Measurements from ENCODE around the gene KRT5.

Gene KRT5

GRCh38 chr12:52559979-52560378 is 39.8 kb upstream of the KRT5 start:
- no peak for TF ChIP-seq CTCF (IDR thresholded peaks at IDR 0.05; ENCODE audit: low read depth, low read length)
- Histone ChIP-seq H3K9me3 (ENCODE audit: severe bottlenecking) (no peaks in the 10 kb centered on the region), H3K27ac (no peak overlapping the region), H3K27me3 (ENCODE audit: insufficient read depth, low read depth, severe bottlenecking) (peaks cover 86% of the 10 kb centered on the region), H3K36me3 (no peaks in the 10 kb centered on the region), H3K4me3 (ENCODE audit: low read depth, low read length) (no peak overlapping the region)
- DNase-seq = no peak

GRCh38 chr12:52558781-52559445 is 38.7 kb upstream of the KRT5 start:
- Histone ChIP-seq H3K27me3 (ENCODE audit: insufficient read depth, low read depth, severe bottlenecking) (peaks cover 86% of the 10 kb centered on the region), H3K4me3 (ENCODE audit: low read depth, low read length) (no peak overlapping the region), H3K36me3 (no peaks in the 10 kb centered on the region), H3K9me3 (ENCODE audit: severe bottlenecking) (no peaks in the 10 kb centered on the region), H3K27ac (no peak overlapping the region)
- no peak for TF ChIP-seq CTCF (IDR thresholded peaks at IDR 0.05; ENCODE audit: low read depth, low read length)
- no peak for DNase-seq

- DNase-seq = no peak
- no peak for TF ChIP-seq CTCF (IDR thresholded peaks at IDR 0.05; ENCODE audit: low read depth, low read length)
- Histone ChIP-seq H3K36me3 (no peaks in the 10 kb centered on the region), H3K27me3 (ENCODE audit: insufficient read depth, low read depth, severe bottlenecking) (peaks cover 92% of the 10 kb centered on the region), H3K4me3 (ENCODE audit: low read depth, low read length) (no peak overlapping the region), H3K9me3 (ENCODE audit: severe bottlenecking) (no peaks in the 10 kb centered on the region), H3K27ac (no peak overlapping the region)
Measured at GRCh38 chr12:52557476-52557875, 37.3 kb upstream of the KRT5 start.

- no peak overlapping the region for H3K27ac ChIP-seq
- H3K4me3 ChIP-seq (ENCODE audit: low read depth, low read length) = no peak overlapping the region
- no peaks in the 10 kb centered on the region for H3K36me3 ChIP-seq
- no peaks in the 10 kb centered on the region for H3K9me3 ChIP-seq (ENCODE audit: severe bottlenecking)
- H3K27me3 ChIP-seq (ENCODE audit: insufficient read depth, low read depth, severe bottlenecking) = peaks cover 94% of the 10 kb centered on the region
- DNase-seq = no peak
- no peak for TF ChIP-seq CTCF (IDR thresholded peaks at IDR 0.05; ENCODE audit: low read depth, low read length)
Measured at GRCh38 chr12:52555577-52555976, 35.4 kb upstream of the KRT5 start.

GRCh38 chr12:52552681-52553195 is 32.5 kb upstream of the KRT5 start, which contains the start of gene KRT71:
Gene KRT71 (minus strand): TSS chr12:52553145. CDS start chr12:52553077, 68 bp downstream.
- DNase-seq = no peak
- no peaks in the 10 kb centered on the region for H3K36me3 ChIP-seq
- peaks cover 96% of the 10 kb centered on the region for H3K27me3 ChIP-seq (ENCODE audit: insufficient read depth, low read depth, severe bottlenecking)
- no peak within 1 kb of the TSS for H3K27ac ChIP-seq
- TF ChIP-seq CTCF (IDR thresholded peaks at IDR 0.05; ENCODE audit: low read depth, low read length) = no peak
- no peaks in the 10 kb centered on the region for H3K9me3 ChIP-seq (ENCODE audit: severe bottlenecking)
- H3K4me3 ChIP-seq (ENCODE audit: low read depth, low read length) = no peak within 1 kb of the TSS

GRCh38 chr12:52552055-52552454 is 31.9 kb upstream of the KRT5 start:
- H3K9me3 ChIP-seq (ENCODE audit: severe bottlenecking) = no peaks in the 10 kb centered on the region
- H3K27me3 ChIP-seq (ENCODE audit: insufficient read depth, low read depth, severe bottlenecking) = peaks cover 96% of the 10 kb centered on the region
- no peak overlapping the region for H3K27ac ChIP-seq
- H3K4me3 ChIP-seq (ENCODE audit: low read depth, low read length) = no peak overlapping the region
- H3K36me3 ChIP-seq = no peaks in the 10 kb centered on the region
- no peak for TF ChIP-seq CTCF (IDR thresholded peaks at IDR 0.05; ENCODE audit: low read depth, low read length)
- DNase-seq = no peak

All from WERI-Rb-1 (cell line).